CD1c-positive myeloid dendritic cell (primary cell): ENCODE data around the gene FLYWCH2.

Experiments
- DNase-seq: peaks from one replicate; pipeline ENCODE4 v3.0.0-alpha.2; 2016; ENCODE audit errors: extremely low spot score

The FLYWCH2 gene

GRCh38 chr16:2853531-2854073 is 29.4 kb upstream of the FLYWCH2 start:
- DNase-seq, result no peak

GRCh38 chr16:2854700-2855309 is 28.2 kb upstream of the FLYWCH2 start:
- DNase-seq, result peak; percentile 52

- no peak for DNase-seq
These were observed 27.5 kb upstream of the FLYWCH2 start for GRCh38 chr16:2855536-2855935.

- DNase-seq, result peak; percentile 40
These were observed 26.8 kb upstream of the FLYWCH2 start for GRCh38 chr16:2856061-2856670.

- no peak for DNase-seq
These were observed 26.1 kb upstream of the FLYWCH2 start for GRCh38 chr16:2856686-2857450.

- peak; percentile 31 for DNase-seq
These were observed 25.4 kb upstream of the FLYWCH2 start, which contains the start of gene PRSS22 for GRCh38 chr16:2857451-2858244. Gene PRSS22 (minus strand): TSS chr16:2858170. CDS start chr16:2858104, 66 bp downstream.

GRCh38 chr16:2858245-2859025 is 24.6 kb upstream of the FLYWCH2 start:
- DNase-seq, result no peak

- no peak for DNase-seq
These were observed 23.2 kb upstream of the FLYWCH2 start for GRCh38 chr16:2859686-2860265.

- peak; percentile 41 for DNase-seq
These were observed 22.0 kb upstream of the FLYWCH2 start for GRCh38 chr16:2860826-2861567.

- no peak for DNase-seq
These were observed 17.4 kb upstream of the FLYWCH2 start for GRCh38 chr16:2865651-2866050.

GRCh38 chr16:2866431-2866830 is 16.6 kb upstream of the FLYWCH2 start:
- DNase-seq, result no peak

- DNase-seq, result no peak
These were observed 15.4 kb upstream of the FLYWCH2 start for GRCh38 chr16:2867661-2867986.

- peak; percentile 96 for DNase-seq
These were observed 14.8 kb upstream of the FLYWCH2 start for GRCh38 chr16:2867987-2868789.

GRCh38 chr16:2871926-2872325 is 11.1 kb upstream of the FLYWCH2 start:
- DNase-seq, result no peak

GRCh38 chr16:2874032-2874911 is 8.7 kb upstream of the FLYWCH2 start:
- DNase-seq, result no peak

GRCh38 chr16:2874912-2875362 is 8.1 kb upstream of the FLYWCH2 start:
- peak; percentile 92 for DNase-seq

GRCh38 chr16:2879854-2880508 is 3.0 kb upstream of the FLYWCH2 start:
- no peak for DNase-seq
